HTR-8/SVneo (cell line): Measurements from ENCODE around the gene STX5.
"Not testable (repeated sequence)": the region's sequence is repeated elsewhere in the genome, so short reads cannot be mapped to it uniquely, and the experiment has no call there.

Experiments used
- DNase-seq: peaks from one replicate; pipeline ENCODE4 v3.0.0; 2011; ENCODE audit warnings: low spot score, mixed read lengths; ENCODE audit not compliant: insufficient read length
- FAIRE-seq: peaks from 2 replicates; lab custom pipeline; 2011; peaks lifted over from hg19 to GRCh38; lab: Jason Lieb, UNC

STX5 gene

GRCh38 chr11:62831520-62832335, at the start of gene STX5:
STX5 (minus strand) TSS chr11:62832051; CDS start chr11:62831243, 808 bp downstream.
- FAIRE-seq (no peak), DNase-seq (peak; percentile 92)

- FAIRE-seq = no peak
- DNase-seq = peak; percentile 78
Measured at GRCh38 chr11:62880803-62881578, 49.1 kb upstream of the STX5 start, which contains the start of gene SLC3A2. SLC3A2 (plus strand) TSS chr11:62880896; CDS start chr11:62881024, 128 bp downstream.

GRCh38 chr11:62880231-62880802, 48.5 kb upstream of the STX5 start:
- FAIRE-seq (no peak), DNase-seq (peak; percentile 42)

GRCh38 chr11:62879235-62879978, 47.6 kb upstream of the STX5 start:
- DNase-seq (no peak), FAIRE-seq (no peak)

GRCh38 chr11:62876712-62877111, 44.9 kb upstream of the STX5 start:
- DNase-seq = no peak
- FAIRE-seq = no peak

GRCh38 chr11:62875698-62876478, 44.0 kb upstream of the STX5 start:
- DNase-seq (no peak), FAIRE-seq (no peak)

GRCh38 chr11:62874851-62875250, 43.0 kb upstream of the STX5 start:
- FAIRE-seq = no peak
- DNase-seq = no peak

GRCh38 chr11:62865635-62866034, 33.8 kb upstream of the STX5 start:
- DNase-seq (no peak), FAIRE-seq (no peak)

- FAIRE-seq (no peak), DNase-seq (no peak)
Measured at GRCh38 chr11:62863687-62864335, 32.0 kb upstream of the STX5 start.

- not testable (repeated sequence) for FAIRE-seq, DNase-seq
Measured at GRCh38 chr11:62861564-62862192, 29.8 kb upstream of the STX5 start.

GRCh38 chr11:62860835-62861563, 29.1 kb upstream of the STX5 start:
- DNase-seq = no peak
- FAIRE-seq = no peak

- FAIRE-seq, DNase-seq: not testable (repeated sequence)
Measured at GRCh38 chr11:62859281-62859703, 27.4 kb upstream of the STX5 start.

GRCh38 chr11:62858201-62858600, 26.4 kb upstream of the STX5 start:
- no peak for DNase-seq
- FAIRE-seq = no peak

GRCh38 chr11:62857541-62857982, 25.7 kb upstream of the STX5 start:
- no peak for DNase-seq
- FAIRE-seq = no peak

- no peak for FAIRE-seq
- no peak for DNase-seq
Measured at GRCh38 chr11:62856333-62856895, 24.6 kb upstream of the STX5 start.

- DNase-seq (peak; percentile 95), FAIRE-seq (peak; percentile 88)
Measured at GRCh38 chr11:62855571-62856332, 23.9 kb upstream of the STX5 start.
